Ammon's horn (tissue), 1 donor: ENCODE results near the gene OR51V1.
"Not testable (repeated sequence)": the region's sequence is repeated elsewhere in the genome, so short reads cannot be mapped to it uniquely, and the experiment has no call there.

Experiments
- DNase-seq: peaks from one replicate; pipeline ENCODE4 v3.0.0-alpha.2; 2016; ENCODE audit warnings: low spot score

Gene OR51V1

GRCh38 chr11:5200582-5200981 is at the start of gene OR51V1:
Gene OR51V1 (minus strand): TSS chr11:5200682. CDS start chr11:5200682, 0 bp downstream.
- DNase-seq = no peak

- not testable (repeated sequence) for DNase-seq
Measured at GRCh38 chr11:5249807-5250396, 49.4 kb upstream of the OR51V1 start, which contains the start of gene HBG1. Gene HBG1 (minus strand): TSS chr11:5249857. CDS start chr11:5249804, 53 bp downstream.

GRCh38 chr11:5248498-5248897 is 48.0 kb upstream of the OR51V1 start:
- DNase-seq = not testable (repeated sequence)

GRCh38 chr11:5247472-5248192 is 47.1 kb upstream of the OR51V1 start:
- no peak for DNase-seq

GRCh38 chr11:5246772-5247471 is 46.4 kb upstream of the OR51V1 start:
- DNase-seq = no peak

- DNase-seq = no peak
Measured at GRCh38 chr11:5245155-5245554, 44.7 kb upstream of the OR51V1 start.

GRCh38 chr11:5243816-5244180 is 43.3 kb upstream of the OR51V1 start:
- DNase-seq = no peak

GRCh38 chr11:5242933-5243815 is 42.7 kb upstream of the OR51V1 start:
- no peak for DNase-seq

- no peak for DNase-seq
Measured at GRCh38 chr11:5242208-5242607, 41.7 kb upstream of the OR51V1 start.

GRCh38 chr11:5241458-5241857 is 41.0 kb upstream of the OR51V1 start:
- DNase-seq = no peak

- DNase-seq = no peak
Measured at GRCh38 chr11:5240458-5240857, 40.0 kb upstream of the OR51V1 start.

GRCh38 chr11:5240056-5240455 is 39.6 kb upstream of the OR51V1 start:
- no peak for DNase-seq

- DNase-seq = no peak
Measured at GRCh38 chr11:5239046-5239445, 38.6 kb upstream of the OR51V1 start.

GRCh38 chr11:5238486-5238885 is 38.0 kb upstream of the OR51V1 start:
- no peak for DNase-seq

- no peak for DNase-seq
Measured at GRCh38 chr11:5237420-5237819, 36.9 kb upstream of the OR51V1 start.

- no peak for DNase-seq
Measured at GRCh38 chr11:5235364-5236095, 35.0 kb upstream of the OR51V1 start.

- DNase-seq = no peak
Measured at GRCh38 chr11:5234381-5234834, 33.9 kb upstream of the OR51V1 start, which contains the start of gene HBD. Gene HBD (minus strand): TSS chr11:5234483. CDS start chr11:5234433, 50 bp downstream.

- DNase-seq = no peak
Measured at GRCh38 chr11:5233307-5233706, 32.8 kb upstream of the OR51V1 start.

GRCh38 chr11:5232821-5233220 is 32.3 kb upstream of the OR51V1 start:
- DNase-seq = no peak

- no peak for DNase-seq
Measured at GRCh38 chr11:5232176-5232575, 31.7 kb upstream of the OR51V1 start.

- DNase-seq = no peak
Measured at GRCh38 chr11:5231111-5231510, 30.6 kb upstream of the OR51V1 start.
